CD4-positive, CD25-positive, alpha-beta regulatory T cell (primary cell): ENCODE data around the gene WDR93. TPM values are rescaled to one million over a fixed set of nuclear protein-coding genes. Genes with fewer than 3 reads are reported as not detected.

Experiments
- ATAC-seq, 2 donors: fragments of 150-1000 bp; cut with Tn5 transposase; one replicate each; pipeline ENCODE4 v1.10.0; 2021; ENCODE audit warnings: low read depth in 2 of 2, moderate number of reproducible peaks in 2 of 2, moderate library complexity in 1 of 2
- DNase-seq, 3 donors: peaks; one replicate each; pipeline versions ENCODE4 v3.0.0 to v3.0.0-alpha.2; 2012 to 2022; ENCODE audit warnings: mixed read lengths in 1 of 3
- H3K27ac ChIP-seq: one replicate; pipeline ENCODE4 v1.7.0; 2013; ENCODE audit warnings: mild to moderate bottlenecking, low read length; ENCODE audit not compliant: insufficient read depth, poor library complexity, severe bottlenecking
- H3K27me3 ChIP-seq: one replicate; pipeline ENCODE4 v1.7.0; 2013; ENCODE audit warnings: low read length; ENCODE audit not compliant: control insufficient read depth, insufficient read depth
- H3K36me3 ChIP-seq: one replicate; pipeline ENCODE4 v1.7.0; 2013; ENCODE audit warnings: mild to moderate bottlenecking, low read length, moderate library complexity; ENCODE audit not compliant: control insufficient read depth, insufficient read depth
- H3K4me1 ChIP-seq: 2 replicates; pipeline ENCODE4 v1.7.0; 2013; ENCODE audit warnings: mild to moderate bottlenecking, low read length; ENCODE audit not compliant: insufficient read depth, control insufficient read depth, poor library complexity, severe bottlenecking
- H3K4me3 ChIP-seq: one replicate; pipeline ENCODE4 v1.7.0; 2013; ENCODE audit warnings: low read depth, mild to moderate bottlenecking, low read length, moderate library complexity
- H3K9me3 ChIP-seq, 2 experiments: 1 replicate in 1 of 2; 2 replicates in 1 of 2; pipeline ENCODE4 v1.7.0; 2013; ENCODE audit warnings: low read length in 2 of 2, mild to moderate bottlenecking in 1 of 2, moderate library complexity in 1 of 2; ENCODE audit not compliant: control insufficient read depth in 2 of 2
- H3K27ac Mint-ChIP-seq, 3 donors: one replicate each; pipeline ENCODE4 v1.8.0; 2020 to 2022; ENCODE audit warnings: mild to moderate bottlenecking in 3 of 3, mixed read lengths in 3 of 3, moderate library complexity in 2 of 3
- H3K27me3 Mint-ChIP-seq: one replicate; pipeline ENCODE4 v1.8.0; 2022; ENCODE audit warnings: mild to moderate bottlenecking, mixed read lengths
- H3K36me3 Mint-ChIP-seq: one replicate; pipeline ENCODE4 v1.8.0; 2020; ENCODE audit warnings: mixed read lengths
- H3K4me1 Mint-ChIP-seq, 4 donors: one replicate each; pipeline ENCODE4 v1.8.0; 2020 to 2022; ENCODE audit warnings: mixed read lengths in 4 of 4, mild to moderate bottlenecking in 1 of 4
- H3K4me3 Mint-ChIP-seq, 4 donors: one replicate each; pipeline ENCODE4 v1.8.0; 2020 to 2022; ENCODE audit warnings: mild to moderate bottlenecking in 4 of 4, mixed read lengths in 4 of 4, moderate library complexity in 3 of 4
- H3K9me3 Mint-ChIP-seq, 7 donors: one replicate each; pipeline ENCODE4 v1.8.0; 2020 to 2022; ENCODE audit warnings: mixed read lengths in 7 of 7, mild to moderate bottlenecking in 3 of 7, moderate library complexity in 2 of 7
- polyA plus RNA-seq, 4 donors: library from polyadenylated mRNA; unstranded; fragments of 300-500 nt; fragmentation: Illumina TruSeq; gene quantifications; one replicate each; pipeline ENCODE4 v1.2.3, GENCODE V29; 2021
- total RNA-seq: library from RNA; stranded (reverse); gene quantifications from one replicate; pipeline ENCODE4 v1.2.3, GENCODE V29; 2022

The WDR93 gene
- total and polyA plus RNA-seq, 5 donors from 2014 or later: not detected

DNA sequence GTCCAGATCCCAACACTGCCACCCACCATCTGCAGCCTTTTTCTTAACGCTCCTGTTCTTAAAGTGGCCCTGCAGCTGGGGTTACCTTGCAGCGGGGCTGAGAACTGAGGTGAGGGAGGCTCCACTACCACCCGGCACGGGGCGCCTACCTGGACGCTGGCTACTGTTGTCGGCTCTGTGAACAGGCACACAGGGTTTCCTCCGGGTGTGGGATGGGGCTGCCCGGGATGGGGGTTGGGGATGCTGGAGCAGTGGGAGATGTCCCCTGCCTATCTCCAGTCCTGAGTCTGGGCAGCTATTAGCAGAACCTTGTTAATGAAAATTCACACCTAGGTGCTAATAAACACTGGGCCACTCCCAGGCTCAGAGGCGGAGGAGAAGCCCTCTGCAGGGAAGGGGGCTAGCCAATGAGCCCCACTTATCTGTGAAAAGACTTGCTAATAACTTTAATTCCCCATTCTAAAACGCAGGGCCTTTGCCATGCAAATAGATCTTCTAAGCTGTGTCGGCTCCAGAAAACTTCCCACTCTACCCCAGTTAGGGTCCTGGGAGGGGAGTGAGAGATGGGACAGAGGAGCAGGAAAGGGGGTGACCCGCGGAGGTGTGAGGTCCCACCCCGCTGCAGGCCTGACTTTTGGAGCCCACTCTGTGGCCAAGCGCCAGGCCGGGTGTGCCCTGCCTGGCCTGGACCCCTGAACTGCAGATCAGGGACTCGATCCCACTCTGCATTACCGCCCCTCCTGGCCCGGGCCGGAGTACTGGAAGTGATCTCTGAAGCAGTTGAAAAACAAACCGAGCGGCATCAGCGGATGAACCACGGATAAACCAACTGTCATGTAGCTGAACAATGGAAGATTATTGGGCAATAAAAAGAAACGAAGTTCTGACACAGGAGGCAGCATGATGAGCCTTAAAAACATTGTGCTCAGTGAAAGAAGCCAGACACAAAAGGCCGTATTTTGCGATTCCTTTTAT, 57.4 kb downstream of the WDR93 start:
- H3K4me1 ChIP-seq: peaks cover 12% of the 10 kb centered on the region
- ATAC-seq: no peak
- H3K9me3 Mint-ChIP-seq: peaks cover 0 to 3% (median 0%) of the 10 kb centered on the region in 7 donors
- H3K4me3 ChIP-seq: no peak overlapping the region
- H3K4me1 Mint-ChIP-seq: peaks cover 0 to 12% (median 3%) of the 10 kb centered on the region in 4 donors
- no peak overlapping the region for H3K27ac Mint-ChIP-seq
- H3K27ac ChIP-seq: no peak overlapping the region
- DNase-seq: no peak
- peak overlapping the region in 3 of 4 donors; percentile 35 to 86 (median 50) for H3K4me3 Mint-ChIP-seq
- no peaks in the 10 kb centered on the region for H3K27me3 ChIP-seq
- no peaks in the 10 kb centered on the region for H3K9me3 ChIP-seq
- H3K36me3 Mint-ChIP-seq: no peaks in the 10 kb centered on the region
- peaks cover 29% of the 10 kb centered on the region for H3K27me3 Mint-ChIP-seq
- H3K36me3 ChIP-seq: no peaks in the 10 kb centered on the region

DNA sequence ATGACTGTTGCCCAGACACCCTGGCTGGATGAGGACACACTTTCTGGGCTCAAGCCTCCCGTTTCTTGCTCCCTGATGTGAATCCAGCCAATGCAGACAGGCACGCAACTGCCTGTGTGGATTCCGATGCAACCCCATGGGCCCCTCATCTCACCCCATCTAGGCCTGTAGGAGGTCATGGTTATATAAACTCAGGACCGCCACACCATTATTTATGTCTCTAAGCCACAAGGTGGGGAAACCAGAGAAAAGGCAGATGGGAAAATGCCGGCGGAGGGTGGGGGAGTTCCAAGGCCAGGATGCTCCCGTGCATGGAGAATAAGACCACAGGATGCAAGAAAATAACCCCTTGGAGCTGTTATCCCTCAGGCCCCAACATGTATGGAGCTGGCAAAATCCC, 58.4 kb downstream of the WDR93 start:
- no peak for ATAC-seq
- no peaks in the 10 kb centered on the region for H3K36me3 ChIP-seq
- DNase-seq: no peak
- no peak overlapping the region for H3K4me3 ChIP-seq
- peaks cover 12% of the 10 kb centered on the region for H3K4me1 ChIP-seq
- Mint-ChIP-seq H3K27ac (no peak overlapping the region), H3K36me3 (no peaks in the 10 kb centered on the region), H3K4me1 (peaks cover 0 to 12% (median 3%) of the 10 kb centered on the region in 4 donors), H3K9me3 (peaks cover 0 to 3% (median 0%) of the 10 kb centered on the region in 7 donors), H3K4me3 (peak overlapping the region; percentile 50 to 92 (median 84)), H3K27me3 (peaks cover 36% of the 10 kb centered on the region)
- no peak overlapping the region for H3K27ac ChIP-seq
- H3K27me3 ChIP-seq: peaks cover 2% of the 10 kb centered on the region
- no peaks in the 10 kb centered on the region for H3K9me3 ChIP-seq

DNA sequence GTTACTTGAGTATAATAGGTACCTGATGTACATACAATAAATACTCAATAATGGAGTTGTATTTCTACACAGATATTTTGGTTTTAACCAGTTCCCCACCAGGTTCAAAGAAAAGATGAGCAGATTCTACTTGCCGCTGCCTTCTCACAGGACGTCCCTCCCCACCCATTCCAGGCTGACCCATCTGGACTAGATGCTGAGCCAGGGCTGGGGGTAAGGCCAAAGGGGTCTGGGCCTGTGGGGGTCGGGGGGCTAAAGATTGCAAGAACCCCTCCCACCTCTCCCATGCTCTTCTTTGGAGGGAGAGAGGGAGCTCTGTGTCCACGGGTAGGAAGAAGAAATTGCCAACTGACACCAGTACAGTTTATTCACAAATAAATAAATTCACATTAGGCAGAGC, 58.9 kb downstream of the WDR93 start:
- peaks cover 0 to 12% (median 3%) of the 10 kb centered on the region in 4 donors for H3K4me1 Mint-ChIP-seq
- Histone ChIP-seq H3K9me3 (no peaks in the 10 kb centered on the region), H3K4me3 (no peak overlapping the region), H3K27ac (no peak overlapping the region), H3K36me3 (no peaks in the 10 kb centered on the region), H3K27me3 (peaks cover 2% of the 10 kb centered on the region), H3K4me1 (peaks cover 12% of the 10 kb centered on the region)
- no peak for ATAC-seq
- peaks cover 37% of the 10 kb centered on the region for H3K27me3 Mint-ChIP-seq
- peaks cover 0 to 3% (median 0%) of the 10 kb centered on the region in 7 donors for H3K9me3 Mint-ChIP-seq
- H3K36me3 Mint-ChIP-seq: no peaks in the 10 kb centered on the region
- H3K27ac Mint-ChIP-seq: no peak overlapping the region
- H3K4me3 Mint-ChIP-seq: peak overlapping the region; percentile 50 to 91 (median 84)
- DNase-seq: no peak

DNA sequence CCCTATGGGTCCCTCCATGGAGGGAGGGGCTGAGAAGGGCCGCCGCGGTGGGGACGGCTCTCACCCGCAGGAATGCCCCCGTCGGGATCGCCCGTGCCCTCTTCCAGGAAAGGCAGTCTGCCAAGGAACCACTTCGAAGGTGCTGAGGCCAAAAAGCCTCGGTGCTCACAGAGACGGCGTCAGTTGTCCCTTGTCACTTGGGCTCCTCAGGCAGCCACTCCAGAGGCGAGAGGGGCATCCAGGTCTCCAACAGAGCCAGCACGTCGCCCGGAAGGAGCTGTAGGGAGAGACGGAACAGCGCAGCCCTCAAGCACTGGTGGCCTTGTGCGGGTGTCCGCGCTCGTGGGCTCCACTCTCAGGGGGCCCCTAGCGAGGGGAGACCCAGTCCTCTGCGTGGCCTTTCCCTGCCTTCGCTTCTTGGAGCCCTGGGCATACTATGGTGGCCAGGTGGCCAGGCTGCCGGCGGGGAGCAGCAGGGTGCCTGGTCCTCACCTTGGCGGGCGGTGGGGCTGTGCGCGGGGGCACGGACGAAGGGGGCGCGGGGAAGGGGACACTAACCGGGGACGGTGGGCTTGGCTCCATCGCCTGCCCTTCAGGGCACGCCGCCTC, 59.4 kb downstream of the WDR93 start:
- H3K27me3 Mint-ChIP-seq: peaks cover 42% of the 10 kb centered on the region
- ATAC-seq: no peak
- peak in 1 of 3 donors; percentile 5 for DNase-seq
- Histone ChIP-seq H3K4me1 (peaks cover 12% of the 10 kb centered on the region), H3K4me3 (no peak overlapping the region), H3K27ac (no peak overlapping the region), H3K27me3 (peaks cover 2% of the 10 kb centered on the region), H3K9me3 (no peaks in the 10 kb centered on the region), H3K36me3 (no peaks in the 10 kb centered on the region)
- no peaks in the 10 kb centered on the region for H3K36me3 Mint-ChIP-seq
- peaks cover 0 to 3% (median 0%) of the 10 kb centered on the region in 7 donors for H3K9me3 Mint-ChIP-seq
- peaks cover 0 to 12% (median 3%) of the 10 kb centered on the region in 4 donors for H3K4me1 Mint-ChIP-seq
- peak overlapping the region; percentile 50 to 91 (median 84) for H3K4me3 Mint-ChIP-seq
- H3K27ac Mint-ChIP-seq: no peak overlapping the region

DNA sequence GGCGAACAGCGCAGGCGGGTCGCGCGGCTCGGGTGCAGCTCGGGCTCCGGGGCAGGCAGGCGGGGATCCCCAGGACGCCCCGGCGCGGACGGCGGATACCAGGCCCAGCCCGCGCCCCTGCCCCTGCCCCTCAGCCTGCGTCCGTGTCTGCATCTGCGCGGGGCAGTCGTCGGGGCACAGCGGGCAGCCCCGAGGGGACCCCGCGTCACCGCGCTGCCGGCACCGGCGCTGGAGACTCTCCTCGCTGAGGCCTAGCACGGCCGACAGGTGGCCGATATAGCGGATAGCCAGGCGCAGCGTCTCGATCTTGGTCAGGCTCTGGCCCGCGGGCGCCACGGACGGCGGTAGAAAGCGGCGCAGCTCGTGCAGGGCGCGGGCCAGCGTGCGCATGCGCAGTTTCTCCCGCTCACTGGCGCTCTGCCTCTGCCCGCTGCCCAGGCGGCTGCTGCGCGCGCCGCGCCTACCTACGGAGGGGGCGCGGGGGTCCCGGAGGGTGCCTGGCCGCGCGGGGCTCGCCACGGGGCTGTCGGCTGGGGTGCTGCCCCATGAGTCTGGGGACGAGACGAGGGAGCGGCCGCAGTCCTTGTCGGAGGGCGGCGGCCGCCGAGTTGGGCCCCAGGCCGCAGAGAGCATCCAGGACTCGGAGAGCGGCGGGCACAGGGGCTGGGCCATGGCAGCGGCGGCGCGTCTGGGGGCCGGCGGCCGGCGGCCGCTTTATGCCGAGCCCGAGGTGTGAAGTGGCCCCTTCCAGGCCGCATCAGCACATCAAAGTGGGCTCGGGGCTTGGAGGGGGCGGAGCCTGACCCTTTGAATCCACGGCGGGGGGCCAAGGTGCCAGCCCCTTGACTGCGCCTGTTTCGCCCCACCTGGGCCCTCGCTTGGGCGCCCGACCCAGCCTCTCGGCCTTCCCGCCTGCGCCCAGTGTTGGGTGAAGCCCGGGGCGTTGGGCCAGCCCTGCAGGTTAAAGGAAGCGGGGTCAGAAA, 60.2 kb downstream of the WDR93 start, which contains the start of gene MESP1:
TSS of gene MESP1 (minus strand) at position 690 of the 983 bp plus-strand sequence. CDS start at position 672, 18 bp downstream.
- Mint-ChIP-seq H3K9me3 (peaks cover 0 to 1% (median 0%) of the 10 kb centered on the region in 7 donors), H3K27ac (no peak within 1 kb of the TSS), H3K36me3 (no peaks in the 10 kb centered on the region), H3K4me3 (peak within 1 kb of the TSS; percentile 73 to 91 (median 84)), H3K27me3 (peaks cover 42% of the 10 kb centered on the region), H3K4me1 (peaks cover 0 to 12% (median 3%) of the 10 kb centered on the region in 4 donors)
- Histone ChIP-seq H3K9me3 (no peaks in the 10 kb centered on the region), H3K27me3 (peaks cover 2% of the 10 kb centered on the region), H3K4me3 (no peak within 1 kb of the TSS), H3K4me1 (peaks cover 12% of the 10 kb centered on the region), H3K36me3 (no peaks in the 10 kb centered on the region), H3K27ac (no peak within 1 kb of the TSS)
- DNase-seq (peak; percentile 81 to 86 (median 85)), ATAC-seq (peak; percentile 90)

DNA sequence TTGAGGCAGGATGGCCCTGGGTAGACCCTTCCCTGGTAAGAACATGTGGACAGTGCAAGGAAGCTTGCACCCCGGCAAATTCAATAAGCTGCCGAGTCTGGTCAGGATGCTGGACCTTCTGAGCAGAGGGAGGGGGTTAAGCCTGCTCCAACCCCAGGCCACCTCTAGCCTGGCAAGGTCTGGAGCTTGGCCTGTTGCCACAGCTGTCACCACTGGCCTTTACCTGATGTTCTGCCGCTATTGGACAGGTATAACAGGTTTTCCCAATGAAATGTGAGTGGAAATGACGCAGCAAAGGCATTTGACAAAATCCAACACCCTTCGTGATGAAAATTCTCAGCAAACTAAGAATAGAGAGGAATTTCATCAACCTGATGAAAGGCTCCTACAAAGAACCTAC, 61.1 kb downstream of the WDR93 start:
- peaks cover 42% of the 10 kb centered on the region for H3K27me3 Mint-ChIP-seq
- ATAC-seq: no peak

DNA sequence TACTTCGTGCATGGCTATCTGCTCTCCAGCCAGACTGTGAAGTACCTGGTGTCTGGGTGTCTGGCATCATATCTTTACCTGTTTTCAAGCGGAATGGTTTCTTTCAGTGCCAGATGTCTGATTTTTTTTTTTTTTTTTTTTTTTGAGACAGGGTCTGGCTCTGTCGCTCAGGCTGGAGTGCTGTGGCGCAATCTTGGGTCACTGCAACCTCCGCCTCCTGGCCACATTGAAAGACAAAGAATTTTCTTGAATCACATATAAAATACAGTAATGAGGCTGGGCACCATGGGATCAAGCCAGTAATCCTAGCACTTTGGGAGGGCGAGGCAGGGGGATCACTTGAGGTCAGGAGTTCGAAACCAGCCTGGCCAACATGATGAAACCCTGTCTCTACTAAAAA, 63.2 kb downstream of the WDR93 start:
- no peak for DNase-seq
- Histone ChIP-seq H3K4me1 (peaks cover 12% of the 10 kb centered on the region), H3K27me3 (peaks cover 2% of the 10 kb centered on the region), H3K4me3 (no peak overlapping the region), H3K27ac (no peak overlapping the region), H3K9me3 (no peaks in the 10 kb centered on the region), H3K36me3 (no peaks in the 10 kb centered on the region)
- no peak for ATAC-seq
- H3K27ac Mint-ChIP-seq: no peak overlapping the region
- H3K27me3 Mint-ChIP-seq: peaks cover 35% of the 10 kb centered on the region
- H3K36me3 Mint-ChIP-seq: no peaks in the 10 kb centered on the region
- peaks cover 0 to 8% (median 1%) of the 10 kb centered on the region in 4 donors for H3K4me1 Mint-ChIP-seq
- H3K9me3 Mint-ChIP-seq: no peaks in the 10 kb centered on the region
- peak overlapping the region in 1 of 4 donors; percentile 38 for H3K4me3 Mint-ChIP-seq

More for the DNA sequence above, 61.1 kb downstream of the WDR93 start:
- Histone ChIP-seq H3K4me3 (no peak overlapping the region), H3K36me3 (no peaks in the 10 kb centered on the region), H3K27me3 (peaks cover 2% of the 10 kb centered on the region), H3K27ac (no peak overlapping the region), H3K4me1 (peaks cover 12% of the 10 kb centered on the region), H3K9me3 (no peaks in the 10 kb centered on the region)
- Mint-ChIP-seq H3K4me3 (peak overlapping the region; percentile 65 to 73 (median 70)), H3K9me3 (peaks cover 0 to 1% (median 0%) of the 10 kb centered on the region in 7 donors), H3K27ac (no peak overlapping the region), H3K4me1 (peaks cover 0 to 12% (median 3%) of the 10 kb centered on the region in 4 donors), H3K36me3 (no peaks in the 10 kb centered on the region)
- no peak for DNase-seq
